GM12872 (cell line): ENCODE measurements around the gene KEL.
A peak's percentile ranks its signal among the peaks of the same experiment; 100 is the strongest.

Source experiments
- CTCF ChIP-seq: IDR thresholded peaks from 3 replicates; pipeline ENCODE4 v1.5.1; 2011; ENCODE audit warnings: low read depth, mild to moderate bottlenecking, low read length, moderate library complexity; ENCODE audit not compliant: insufficient read depth

Gene KEL

GRCh38 chr7:142961973-142962926 lies at the start of gene KEL:
TSS of gene KEL (minus strand) at chr7:142962363. CDS start at chr7:142962206, 157 bp downstream.
- TF ChIP-seq CTCF = no peak

GRCh38 chr7:143008007-143008901 lies 46.1 kb upstream of the KEL start:
- TF ChIP-seq CTCF = peak; percentile 92

GRCh38 chr7:143005632-143006260 lies 43.6 kb upstream of the KEL start:
- TF ChIP-seq CTCF = no peak

- TF ChIP-seq CTCF = peak; percentile 60
Measured at GRCh38 chr7:143003393-143004051, 41.4 kb upstream of the KEL start.

GRCh38 chr7:143002898-143003297 lies 40.7 kb upstream of the KEL start:
- no peak for TF ChIP-seq CTCF

- peak; percentile 30; the same call in 1 of the 3 replicates for TF ChIP-seq CTCF
Measured at GRCh38 chr7:143002106-143002505, 39.9 kb upstream of the KEL start.
